Stomach (tissue), 4 donors: ENCODE results near the gene VGF.

Source experiments
- EP300 ChIP-seq: sonication (generic); formaldehyde crosslinking; IDR thresholded peaks from one replicate; pipeline ENCODE4 v1.6.1; 2017; ENCODE audit warnings: antibody characterized with exemption
- POLR2A ChIP-seq, 4 donors: fragments of 450-650 bp; IDR thresholded peaks; one replicate each; pipeline ENCODE4 v1.6.1; 2016; ENCODE audit warnings: antibody characterized with exemption in 4 of 4, control low read depth in 2 of 4, mild to moderate bottlenecking in 1 of 4, moderate library complexity in 1 of 4
- POLR2AphosphoS5 ChIP-seq, 3 donors: sonication (generic); formaldehyde crosslinking; IDR thresholded peaks; one replicate each; pipeline ENCODE4 v1.6.1; 2016; ENCODE audit warnings: antibody characterized with exemption in 3 of 3
- TF ChIP-seq, protein P1 (sequence below), 7 experiments: fragments of 450-650 bp in 4 of 7; fragments of 200-600 bp in 3 of 7; sonication (generic) in 3 of 7; IDR thresholded peaks; one replicate each; pipeline ENCODE4 v1.5.1; 2016 to 2019; ENCODE audit warnings: antibody characterized with exemption in 7 of 7, control low read depth in 2 of 7, mild to moderate bottlenecking in 1 of 7

GRCh38 chr7:101169110-101169837 is 3.9 kb upstream of the VGF start:
- TF ChIP-seq, protein P1, sequence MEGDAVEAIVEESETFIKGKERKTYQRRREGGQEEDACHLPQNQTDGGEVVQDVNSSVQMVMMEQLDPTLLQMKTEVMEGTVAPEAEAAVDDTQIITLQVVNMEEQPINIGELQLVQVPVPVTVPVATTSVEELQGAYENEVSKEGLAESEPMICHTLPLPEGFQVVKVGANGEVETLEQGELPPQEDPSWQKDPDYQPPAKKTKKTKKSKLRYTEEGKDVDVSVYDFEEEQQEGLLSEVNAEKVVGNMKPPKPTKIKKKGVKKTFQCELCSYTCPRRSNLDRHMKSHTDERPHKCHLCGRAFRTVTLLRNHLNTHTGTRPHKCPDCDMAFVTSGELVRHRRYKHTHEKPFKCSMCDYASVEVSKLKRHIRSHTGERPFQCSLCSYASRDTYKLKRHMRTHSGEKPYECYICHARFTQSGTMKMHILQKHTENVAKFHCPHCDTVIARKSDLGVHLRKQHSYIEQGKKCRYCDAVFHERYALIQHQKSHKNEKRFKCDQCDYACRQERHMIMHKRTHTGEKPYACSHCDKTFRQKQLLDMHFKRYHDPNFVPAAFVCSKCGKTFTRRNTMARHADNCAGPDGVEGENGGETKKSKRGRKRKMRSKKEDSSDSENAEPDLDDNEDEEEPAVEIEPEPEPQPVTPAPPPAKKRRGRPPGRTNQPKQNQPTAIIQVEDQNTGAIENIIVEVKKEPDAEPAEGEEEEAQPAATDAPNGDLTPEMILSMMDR (IDR thresholded peaks at IDR 0.05) = no peak
- TF ChIP-seq POLR2A (IDR thresholded peaks at IDR 0.05) = no peak
- no peak for TF ChIP-seq EP300
- no peak for TF ChIP-seq POLR2AphosphoS5 (IDR thresholded peaks at IDR 0.05)
